Measurements from ENCODE around the gene SYMPK.

The SYMPK gene

GRCh38 chr19:45778010-45778661 lies 84.8 kb downstream of the SYMPK start:
- no peak overlapping the region for H3K4me3 Mint-ChIP-seq
- H3K36me3 Mint-ChIP-seq: peaks cover 3% of the 10 kb centered on the region

GRCh38 chr19:45777395-45777961 lies 85.5 kb downstream of the SYMPK start:
- H3K4me1 Mint-ChIP-seq: peaks cover 20% of the 10 kb centered on the region
- H3K27me3 Mint-ChIP-seq: peaks cover 79% of the 10 kb centered on the region
- H3K36me3 Mint-ChIP-seq: peaks cover 3% of the 10 kb centered on the region
- no peak for DNase-seq
- CTCF ChIA-PET: interaction anchor here (0.6 kb wide), 1 partner anchor 8 kb away, joined by 3 read pairs; the partner anchor contains the start of gene SIX5
- H3K4me3 Mint-ChIP-seq: no peak overlapping the region
- H3K27ac Mint-ChIP-seq: no peak overlapping the region
- H3K9me3 Mint-ChIP-seq: no peaks in the 10 kb centered on the region

More at GRCh38 chr19:45778010-45778661, 84.8 kb downstream of the SYMPK start:
- Mint-ChIP-seq H3K9me3 (no peaks in the 10 kb centered on the region), H3K27me3 (peaks cover 79% of the 10 kb centered on the region), H3K4me1 (peaks cover 20% of the 10 kb centered on the region), H3K27ac (no peak overlapping the region)
- CTCF ChIA-PET: interaction anchor here (0.6 kb wide), 1 partner anchor 9 kb away, joined by 3 read pairs; the partner anchor contains the start of gene SIX5
- no peak for DNase-seq

GRCh38 chr19:45774765-45775164 lies 88.2 kb downstream of the SYMPK start:
- Mint-ChIP-seq H3K4me3 (no peak overlapping the region), H3K27me3 (peaks cover 78% of the 10 kb centered on the region), H3K36me3 (peaks cover 3% of the 10 kb centered on the region), H3K4me1 (peaks cover 27% of the 10 kb centered on the region), H3K27ac (no peak overlapping the region), H3K9me3 (no peaks in the 10 kb centered on the region)
- CTCF ChIA-PET: no interaction called here
- no peak for DNase-seq

GRCh38 chr19:45773384-45773783 lies 89.6 kb downstream of the SYMPK start:
- peaks cover 72% of the 10 kb centered on the region for H3K27me3 Mint-ChIP-seq
- H3K36me3 Mint-ChIP-seq: peaks cover 3% of the 10 kb centered on the region
- peaks cover 19% of the 10 kb centered on the region for H3K4me1 Mint-ChIP-seq
- peak overlapping the region; percentile 11 for H3K27ac Mint-ChIP-seq
- CTCF ChIA-PET: interaction anchor here (1.2 to 2.3 kb wide), 2 partner anchors 21 to 26 kb away, joined by 4 to 11 read pairs; no protein-coding TSS in a partner anchor
- H3K4me3 Mint-ChIP-seq: no peak overlapping the region
- no peak for DNase-seq
- H3K9me3 Mint-ChIP-seq: no peaks in the 10 kb centered on the region

- Mint-ChIP-seq H3K27me3 (peaks cover 72% of the 10 kb centered on the region), H3K4me1 (peaks cover 20% of the 10 kb centered on the region), H3K36me3 (peaks cover 3% of the 10 kb centered on the region), H3K9me3 (no peaks in the 10 kb centered on the region), H3K4me3 (no peak overlapping the region), H3K27ac (no peak overlapping the region)
- DNase-seq: no peak
- CTCF ChIA-PET: interaction anchor here (1.2 to 2.3 kb wide), 2 partner anchors 22 to 26 kb away, joined by 4 to 11 read pairs; no protein-coding TSS in a partner anchor
These were observed 90.0 kb downstream of the SYMPK start for GRCh38 chr19:45772912-45773311.

GRCh38 chr19:45772130-45772840 lies 90.7 kb downstream of the SYMPK start:
- no peak overlapping the region for H3K4me3 Mint-ChIP-seq

GRCh38 chr19:45771311-45771933 lies 91.5 kb downstream of the SYMPK start:
- peaks cover 23% of the 10 kb centered on the region for H3K4me1 Mint-ChIP-seq
- H3K27ac Mint-ChIP-seq: peak overlapping the region; percentile 45
- H3K9me3 Mint-ChIP-seq: no peaks in the 10 kb centered on the region
- CTCF ChIA-PET: interaction anchor here (3.3 to 4.8 kb wide), 2 partner anchors 8 to 27 kb away, joined by 27 to 92 read pairs; no protein-coding TSS in a partner anchor
- peaks cover 72% of the 10 kb centered on the region for H3K27me3 Mint-ChIP-seq
- H3K4me3 Mint-ChIP-seq: no peak overlapping the region
- DNase-seq: no peak
- no peaks in the 10 kb centered on the region for H3K36me3 Mint-ChIP-seq

More at GRCh38 chr19:45772130-45772840, 90.7 kb downstream of the SYMPK start:
- peaks cover 72% of the 10 kb centered on the region for H3K27me3 Mint-ChIP-seq
- DNase-seq: no peak
- CTCF ChIA-PET: interaction anchor here (2.3 kb wide), 1 partner anchor 27 kb away, joined by 11 read pairs; no protein-coding TSS in a partner anchor
- no peak overlapping the region for H3K27ac Mint-ChIP-seq
- H3K4me1 Mint-ChIP-seq: peaks cover 22% of the 10 kb centered on the region
- no peaks in the 10 kb centered on the region for H3K9me3 Mint-ChIP-seq
- H3K36me3 Mint-ChIP-seq: peaks cover 3% of the 10 kb centered on the region

- peak; percentile 92 for DNase-seq
- peaks cover 81% of the 10 kb centered on the region for H3K27me3 Mint-ChIP-seq
- H3K27ac Mint-ChIP-seq: peak overlapping the region; percentile 89
- CTCF ChIA-PET: interaction anchor here (0.9 to 4.8 kb wide), 6 partner anchors 9 to 246 kb away, joined by 3 to 92 read pairs (median 17); partner anchors contain the start of gene IRF2BP1
- peaks cover 23% of the 10 kb centered on the region for H3K4me1 Mint-ChIP-seq
- H3K4me3 Mint-ChIP-seq: peak overlapping the region; percentile 83
- no peaks in the 10 kb centered on the region for H3K9me3 Mint-ChIP-seq
- H3K36me3 Mint-ChIP-seq: no peaks in the 10 kb centered on the region
These were observed 92.5 kb downstream of the SYMPK start for GRCh38 chr19:45770192-45771101.

GRCh38 chr19:45769821-45770191 lies 93.1 kb downstream of the SYMPK start:
- Mint-ChIP-seq H3K9me3 (no peaks in the 10 kb centered on the region), H3K4me3 (peak overlapping the region; percentile 83), H3K27me3 (peaks cover 84% of the 10 kb centered on the region), H3K27ac (peak overlapping the region; percentile 89), H3K36me3 (no peaks in the 10 kb centered on the region), H3K4me1 (peaks cover 23% of the 10 kb centered on the region)
- CTCF ChIA-PET: interaction anchor here (0.8 to 4.8 kb wide), 15 partner anchors 9 to 282 kb away, joined by 3 to 92 read pairs (median 5); partner anchors contain the start of genes FBXO46, IRF2BP1, MYPOP and QPCTL
- DNase-seq: peak; percentile 75

GRCh38 chr19:45768984-45769782 lies 93.8 kb downstream of the SYMPK start, which contains the start of gene SIX5:
TSS of gene SIX5 (minus strand) at chr19:45769252. CDS start at chr19:45768844, 408 bp downstream.
- Mint-ChIP-seq H3K4me3 (peak within 1 kb of the TSS; percentile 83), H3K36me3 (no peaks in the 10 kb centered on the region), H3K4me1 (peaks cover 23% of the 10 kb centered on the region), H3K27me3 (peaks cover 87% of the 10 kb centered on the region), H3K9me3 (no peaks in the 10 kb centered on the region), H3K27ac (peak within 1 kb of the TSS; percentile 89)
- peak; percentile 96 for DNase-seq
- CTCF ChIA-PET: interaction anchor here (0.6 to 4.8 kb wide), 26 partner anchors 9 to 282 kb away, joined by 3 to 92 read pairs (median 4); partner anchors contain the start of genes CCDC61, DMPK, FBXO46 and FOXA3

- CTCF ChIA-PET: interaction anchor here (0.8 to 4.8 kb wide), 16 partner anchors 10 to 283 kb away, joined by 3 to 92 read pairs (median 6); partner anchors contain the start of genes FBXO46, FOXA3, IRF2BP1 and MYPOP
- peak overlapping the region; percentile 83 for H3K4me3 Mint-ChIP-seq
- DNase-seq: peak; percentile 59
- H3K36me3 Mint-ChIP-seq: no peaks in the 10 kb centered on the region
- no peak overlapping the region for H3K27ac Mint-ChIP-seq
- peaks cover 88% of the 10 kb centered on the region for H3K27me3 Mint-ChIP-seq
- H3K4me1 Mint-ChIP-seq: peaks cover 23% of the 10 kb centered on the region
- H3K9me3 Mint-ChIP-seq: no peaks in the 10 kb centered on the region
These were observed 94.3 kb downstream of the SYMPK start for GRCh38 chr19:45768655-45768983.

Measured in activated naive CD4-positive, alpha-beta T cell treated with anti-CD3 and anti-CD28 coated beads, Interleukin-2, amount 10 ng/mL, durations not matched to agents 7 days and 5 days (primary cell).